GM19438 (cell line): ENCODE data around the gene ETF1.

Experiments
- ATAC-seq: cut with Tn5 transposase; IDR thresholded peaks from one replicate; pipeline ENCODE4 v1.9.1; 2021; ENCODE audit warnings: low read depth; ENCODE audit not compliant: unreplicated experiment

Gene ETF1

GRCh38 chr5:138542956-138543729 lies at the start of gene ETF1:
TSS of gene ETF1 (minus strand) at chr5:138543236. CDS start at chr5:138542918, 318 bp downstream.
- ATAC-seq = peak; percentile 91

- ATAC-seq = no peak
Measured at GRCh38 chr5:138588013-138588788, 45.2 kb upstream of the ETF1 start.

GRCh38 chr5:138585157-138585556 lies 42.1 kb upstream of the ETF1 start:
- ATAC-seq = no peak

GRCh38 chr5:138583984-138584637 lies 41.1 kb upstream of the ETF1 start:
- ATAC-seq = no peak

- ATAC-seq = no peak
Measured at GRCh38 chr5:138582959-138583358, 39.9 kb upstream of the ETF1 start.

- no peak for ATAC-seq
Measured at GRCh38 chr5:138580777-138581176, 37.7 kb upstream of the ETF1 start.

- ATAC-seq = no peak
Measured at GRCh38 chr5:138580001-138580400, 37.0 kb upstream of the ETF1 start.

GRCh38 chr5:138579517-138579863 lies 36.5 kb upstream of the ETF1 start:
- no peak for ATAC-seq

- no peak for ATAC-seq
Measured at GRCh38 chr5:138577452-138577851, 34.4 kb upstream of the ETF1 start.

GRCh38 chr5:138575194-138576015 lies 32.4 kb upstream of the ETF1 start, which contains the start of gene HSPA9:
TSS of gene HSPA9 (minus strand) at chr5:138575401. CDS start at chr5:138575318, 83 bp downstream.
- peak; percentile 88 for ATAC-seq

GRCh38 chr5:138574744-138575193 lies 31.7 kb upstream of the ETF1 start:
- no peak for ATAC-seq

- ATAC-seq = no peak
Measured at GRCh38 chr5:138573949-138574670, 31.1 kb upstream of the ETF1 start.

- ATAC-seq = no peak
Measured at GRCh38 chr5:138573223-138573622, 30.2 kb upstream of the ETF1 start.

- no peak for ATAC-seq
Measured at GRCh38 chr5:138570871-138571270, 27.8 kb upstream of the ETF1 start.

- no peak for ATAC-seq
Measured at GRCh38 chr5:138569782-138570181, 26.7 kb upstream of the ETF1 start.

GRCh38 chr5:138568061-138568824 lies 25.2 kb upstream of the ETF1 start:
- no peak for ATAC-seq

- ATAC-seq = no peak
Measured at GRCh38 chr5:138566792-138567191, 23.8 kb upstream of the ETF1 start.

- ATAC-seq = no peak
Measured at GRCh38 chr5:138565100-138565821, 22.2 kb upstream of the ETF1 start.
